Chondrocyte (in vitro differentiated cells): ENCODE data around the gene ZNF483. TPM values are rescaled to one million over a fixed set of nuclear protein-coding genes. Genes with fewer than 3 reads are reported as not detected.

Experiments
- total RNA-seq: library from RNA; stranded (reverse); gene quantifications from 3 replicates; pipeline ENCODE4 v1.2.1, GENCODE V29; 2021

Gene ZNF483
- total RNA-seq, 1 donor from 2014 or later, result 2.4 TPM

Other genes starting within 250 kb of the ZNF483 start
- not detected in 3 replicates for gene OR2K2, start 195.0 kb upstream of the ZNF483 start, total RNA-seq
- 108 to 118 TPM (median 113 TPM) in 3 replicates for gene ECPAS, start 40.8 kb upstream of the ZNF483 start, total RNA-seq
- 25.8 to 28.1 TPM (median 26.6 TPM) in 3 replicates for gene PTGR1, start 74.5 kb downstream of the ZNF483 start, total RNA-seq
- gene DNAJC25, start 106.2 kb downstream of the ZNF483 start, total RNA-seq, result 6.5 to 9.1 TPM (median 6.9 TPM) in 3 replicates
- 35.7 to 37.5 TPM (median 36.1 TPM) in 3 replicates for gene GNG10, start 136.4 kb downstream of the ZNF483 start, total RNA-seq